ENCODE results near the gene SYN1.

Gene SYN1

GRCh38 chrX:47540754-47541538 lies 78.7 kb downstream of the SYN1 start:
- peak; percentile 80 for DNase-seq (ENCODE audit: insufficient read length, low spot score)
- FAIRE-seq: no peak

- DNase-seq (ENCODE audit: insufficient read length, low spot score) (no peak), FAIRE-seq (no peak)
Observed at GRCh38 chrX:47539860-47540259, 79.8 kb downstream of the SYN1 start.

GRCh38 chrX:47530049-47530448 lies 89.6 kb downstream of the SYN1 start:
- DNase-seq (ENCODE audit: insufficient read length, low spot score) (no peak), FAIRE-seq (no peak)

- FAIRE-seq (no peak), DNase-seq (ENCODE audit: insufficient read length, low spot score) (no peak)
Observed at GRCh38 chrX:47529548-47529947, 90.1 kb downstream of the SYN1 start.

- DNase-seq (ENCODE audit: insufficient read length, low spot score) (no peak), FAIRE-seq (no peak)
Observed at GRCh38 chrX:47523713-47524166, 95.9 kb downstream of the SYN1 start.

- DNase-seq (ENCODE audit: insufficient read length, low spot score): peak; percentile 60
Observed at GRCh38 chrX:47523297-47523696, 96.4 kb downstream of the SYN1 start.

More at GRCh38 chrX:47523297-47523696, 96.4 kb downstream of the SYN1 start:
- no peak for FAIRE-seq

Measured in HTR-8/SVneo (cell line).